ENCODE data around the gene GAD1. TPM values are rescaled to one million over a fixed set of nuclear protein-coding genes. Genes with fewer than 3 reads are reported as not detected.

Gene GAD1
- total and polyA plus RNA-seq, 2 donors (not counting 3 experiments of a cell fraction or from before 2014, with no cell fraction given): 0.60 to 0.62 TPM

GRCh38 chr2:170862286-170862902 is 45.7 kb downstream of the GAD1 start:
- Histone ChIP-seq H3K9ac (replicated peaks; ENCODE audit: extremely low read depth, insufficient read depth, low read length) (no peak overlapping the region), H3K4me1 (ENCODE audit: control insufficient read depth, extremely low read depth, insufficient read depth, low read length) (no peaks in the 10 kb centered on the region), H3K27ac (ENCODE audit: insufficient read depth, low read depth, low read length) (no peak overlapping the region), H3K4me3 (replicated peaks in 1 of 3; ENCODE audit: insufficient read depth in 1 of 3, low read depth in 1 of 3, low read length in 3 of 3) (no peak overlapping the region), H3K9me1 (replicated peaks; ENCODE audit: control insufficient read depth, extremely low read depth, insufficient read depth, low read length) (no peaks in the 10 kb centered on the region), H3K4me2 (ENCODE audit: insufficient read depth, low read length) (no peak overlapping the region), H3K36me3 (ENCODE audit: control insufficient read depth in 2 of 2, extremely low read depth in 1 of 2, insufficient read depth in 2 of 2, low read length in 2 of 2) (no peaks in the 10 kb centered on the region), H2AFZ (ENCODE audit: low read depth, low read length) (no peak overlapping the region), H3K9me3 (replicated peaks; ENCODE audit: control insufficient read depth, insufficient read depth, low read length) (no peaks in the 10 kb centered on the region), H3K27me3 (ENCODE audit: control insufficient read depth in 2 of 2, insufficient read depth in 2 of 2, low read length in 2 of 2) (peaks cover 8 to 16% of the 10 kb centered on the region in 2 experiments), H4K20me1 (replicated peaks; ENCODE audit: control insufficient read depth, extremely low read depth, insufficient read depth, low read length) (no peaks in the 10 kb centered on the region), H3K79me2 (ENCODE audit: control insufficient read depth, insufficient read depth, low read length) (no peaks in the 10 kb centered on the region)
- CTCF ChIA-PET: interaction anchor here (1.1 kb wide), 1 partner anchor 19 kb away, joined by 3 read pairs; no protein-coding TSS in a partner anchor
- intact Hi-C loops (cut with micrococcal nuclease) (no loop called here), dilution Hi-C loops (cut with MboI; ENCODE audit: extremely low pct_ligation_motif_present, low sequenced_read_pairs) (no loop called here)
- BruUV-seq (replicated peaks): no TSS peak
- DNase-seq (ENCODE audit: low read depth, low spot score) (no peak), FAIRE-seq (no peak)
- TF ChIP-seq MYC (IDR thresholded peaks at IDR 0.05; ENCODE audit: low read depth, low read length) (no peak), POLR2AphosphoS5 (IDR thresholded peaks at IDR 0.05; ENCODE audit: insufficient read depth, low read depth, low read length) (no peak), POLR2A (IDR thresholded peaks at IDR 0.05; ENCODE audit: low read depth, low read length) (no peak), FOS (IDR thresholded peaks at IDR 0.05; ENCODE audit: borderline replicate concordance, insufficient read depth, low read length) (no peak), EZH2 (IDR thresholded peaks at IDR 0.05; ENCODE audit: borderline replicate concordance, low read depth, low read length, severe bottlenecking) (no peak), MAX (IDR thresholded peaks at IDR 0.05; ENCODE audit: insufficient read depth, insufficient read length) (no peak), JUN (IDR thresholded peaks at IDR 0.05; ENCODE audit: borderline replicate concordance, insufficient read depth, insufficient read length, low read depth) (no peak), GATA2 (IDR thresholded peaks at IDR 0.05; ENCODE audit: insufficient read depth, insufficient read length, low read depth, low read length) (no peak)
- TF ChIP-seq, protein P1, sequence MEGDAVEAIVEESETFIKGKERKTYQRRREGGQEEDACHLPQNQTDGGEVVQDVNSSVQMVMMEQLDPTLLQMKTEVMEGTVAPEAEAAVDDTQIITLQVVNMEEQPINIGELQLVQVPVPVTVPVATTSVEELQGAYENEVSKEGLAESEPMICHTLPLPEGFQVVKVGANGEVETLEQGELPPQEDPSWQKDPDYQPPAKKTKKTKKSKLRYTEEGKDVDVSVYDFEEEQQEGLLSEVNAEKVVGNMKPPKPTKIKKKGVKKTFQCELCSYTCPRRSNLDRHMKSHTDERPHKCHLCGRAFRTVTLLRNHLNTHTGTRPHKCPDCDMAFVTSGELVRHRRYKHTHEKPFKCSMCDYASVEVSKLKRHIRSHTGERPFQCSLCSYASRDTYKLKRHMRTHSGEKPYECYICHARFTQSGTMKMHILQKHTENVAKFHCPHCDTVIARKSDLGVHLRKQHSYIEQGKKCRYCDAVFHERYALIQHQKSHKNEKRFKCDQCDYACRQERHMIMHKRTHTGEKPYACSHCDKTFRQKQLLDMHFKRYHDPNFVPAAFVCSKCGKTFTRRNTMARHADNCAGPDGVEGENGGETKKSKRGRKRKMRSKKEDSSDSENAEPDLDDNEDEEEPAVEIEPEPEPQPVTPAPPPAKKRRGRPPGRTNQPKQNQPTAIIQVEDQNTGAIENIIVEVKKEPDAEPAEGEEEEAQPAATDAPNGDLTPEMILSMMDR (IDR thresholded peaks at IDR 0.05; ENCODE audit: extremely low read depth in 1 of 2, insufficient read depth in 1 of 2, low read depth in 1 of 2, low read length in 2 of 2): no peak
- POLR2A ChIA-PET: no interaction called here
